ENCODE results near the gene TRMT11. TPM values are rescaled to one million over a fixed set of nuclear protein-coding genes. Genes with fewer than 3 reads are reported as not detected.

The TRMT11 gene
- total RNA-seq, 4 donors from 2014 or later: 23.6 to 152 (median 28.9) TPM

DNA sequence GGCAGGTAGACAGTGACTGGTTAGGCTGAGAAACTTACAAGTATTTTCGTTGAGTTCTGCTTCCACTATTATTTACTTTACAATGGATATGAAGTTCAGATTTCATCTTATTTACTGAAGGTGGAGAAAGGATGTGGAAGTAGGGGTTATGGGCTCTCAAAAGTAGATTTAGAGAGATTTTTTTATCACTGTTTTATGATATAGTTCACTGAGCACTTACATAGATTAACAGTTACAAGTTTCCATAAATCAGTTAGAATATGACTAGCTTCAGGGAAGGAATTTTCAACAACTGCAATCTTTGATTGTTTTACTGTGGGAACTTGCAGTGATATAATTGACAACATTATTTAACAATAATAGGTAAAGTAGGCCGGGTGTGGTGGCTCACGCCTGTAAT is 7.2 kb upstream of the TRMT11 start:
- intact Hi-C loops (cut with DNase I; ENCODE audit: low total_unique reads): no loop called here

DNA sequence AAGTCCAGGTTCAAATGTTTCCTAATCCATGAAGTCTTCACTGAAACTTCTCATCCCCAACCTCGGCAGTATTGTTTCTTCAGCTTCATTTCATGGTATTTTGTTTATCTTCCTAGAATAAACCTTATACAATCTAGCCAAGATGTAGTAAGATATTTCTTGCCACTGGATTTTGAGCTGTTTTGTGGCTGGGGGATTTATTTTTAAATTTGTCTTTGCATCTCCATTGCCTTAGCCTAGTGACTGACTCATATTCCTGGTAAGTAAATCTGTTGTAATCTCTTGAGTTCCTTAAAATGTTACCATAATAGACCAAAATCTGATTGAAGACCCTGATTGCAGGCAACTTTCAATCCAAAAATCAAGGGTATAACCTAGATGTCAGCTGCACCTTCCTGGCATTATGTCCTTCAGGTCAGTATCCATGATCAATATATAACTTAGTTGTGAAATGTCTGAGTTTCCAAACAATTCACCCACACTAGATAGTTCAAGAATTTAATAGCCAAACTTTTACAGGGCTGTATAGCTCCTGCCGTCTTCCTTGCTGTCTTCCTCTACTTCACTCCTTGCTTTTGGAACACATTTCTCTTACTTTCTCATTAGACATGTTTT is 4.7 kb upstream of the TRMT11 start:
- no peak for DNase-seq
- in situ Hi-C loops (cut with MboI; ENCODE audit: low pct_ligation_motif_present in 1 of 4, low pct_unique_long_range_greater_than_20kb in 1 of 4, low sequenced_read_pairs in 3 of 4): no loop called here
- H3K27ac ChIP-seq: no peak overlapping the region
- peaks cover 2 to 9% (median 7%) of the 10 kb centered on the region in 4 donors for H3K4me1 ChIP-seq
- H3K4me3 ChIP-seq: no peak overlapping the region
- H3K27me3 ChIP-seq: no peaks in the 10 kb centered on the region
- intact Hi-C loops (cut with DNase I; ENCODE audit: low total_unique reads): no loop called here
- no peaks in the 10 kb centered on the region for H3K9me3 ChIP-seq
- H3K36me3 ChIP-seq: no peaks in the 10 kb centered on the region
- WGBS, 2 donors (ENCODE audit: low coverage in 1 of 2): 89 to 90% methylated on average over 2 of the region's 2 CpGs
- no peak for TF ChIP-seq POLR2A (IDR thresholded peaks at IDR 0.05)
- TF ChIP-seq EP300 (IDR thresholded peaks at IDR 0.05; ENCODE audit: low read depth): no peak
- TF ChIP-seq POLR2AphosphoS5 (IDR thresholded peaks at IDR 0.05): no peak
- TF ChIP-seq, protein P1, sequence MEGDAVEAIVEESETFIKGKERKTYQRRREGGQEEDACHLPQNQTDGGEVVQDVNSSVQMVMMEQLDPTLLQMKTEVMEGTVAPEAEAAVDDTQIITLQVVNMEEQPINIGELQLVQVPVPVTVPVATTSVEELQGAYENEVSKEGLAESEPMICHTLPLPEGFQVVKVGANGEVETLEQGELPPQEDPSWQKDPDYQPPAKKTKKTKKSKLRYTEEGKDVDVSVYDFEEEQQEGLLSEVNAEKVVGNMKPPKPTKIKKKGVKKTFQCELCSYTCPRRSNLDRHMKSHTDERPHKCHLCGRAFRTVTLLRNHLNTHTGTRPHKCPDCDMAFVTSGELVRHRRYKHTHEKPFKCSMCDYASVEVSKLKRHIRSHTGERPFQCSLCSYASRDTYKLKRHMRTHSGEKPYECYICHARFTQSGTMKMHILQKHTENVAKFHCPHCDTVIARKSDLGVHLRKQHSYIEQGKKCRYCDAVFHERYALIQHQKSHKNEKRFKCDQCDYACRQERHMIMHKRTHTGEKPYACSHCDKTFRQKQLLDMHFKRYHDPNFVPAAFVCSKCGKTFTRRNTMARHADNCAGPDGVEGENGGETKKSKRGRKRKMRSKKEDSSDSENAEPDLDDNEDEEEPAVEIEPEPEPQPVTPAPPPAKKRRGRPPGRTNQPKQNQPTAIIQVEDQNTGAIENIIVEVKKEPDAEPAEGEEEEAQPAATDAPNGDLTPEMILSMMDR (IDR thresholded peaks at IDR 0.05): no peak

More for the DNA sequence above, 7.2 kb upstream of the TRMT11 start:
- Histone ChIP-seq H3K27me3 (no peaks in the 10 kb centered on the region), H3K4me1 (no peaks in the 10 kb centered on the region), H3K27ac (no peak overlapping the region), H3K36me3 (peaks cover 0 to 5% (median 0%) of the 10 kb centered on the region in 4 donors), H3K9me3 (no peaks in the 10 kb centered on the region), H3K4me3 (no peak overlapping the region)
- WGBS, 2 donors (ENCODE audit: low coverage in 1 of 2): 50 to 67% methylated on average over 3 of the region's 3 CpGs
- TF ChIP-seq EP300 (IDR thresholded peaks at IDR 0.05; ENCODE audit: low read depth): no peak
- TF ChIP-seq POLR2A (IDR thresholded peaks at IDR 0.05): no peak
- TF ChIP-seq, protein P1 (IDR thresholded peaks at IDR 0.05): no peak
- no peak for TF ChIP-seq POLR2AphosphoS5 (IDR thresholded peaks at IDR 0.05)
- in situ Hi-C loops (cut with MboI; ENCODE audit: low pct_ligation_motif_present in 1 of 4, low pct_unique_long_range_greater_than_20kb in 1 of 4, low sequenced_read_pairs in 3 of 4): loop anchor here in 2 of 4 donors (10.0 kb wide), 2 partner anchors 194 to 664 kb away; no protein-coding TSS in a partner anchor
- no peak for DNase-seq

DNA sequence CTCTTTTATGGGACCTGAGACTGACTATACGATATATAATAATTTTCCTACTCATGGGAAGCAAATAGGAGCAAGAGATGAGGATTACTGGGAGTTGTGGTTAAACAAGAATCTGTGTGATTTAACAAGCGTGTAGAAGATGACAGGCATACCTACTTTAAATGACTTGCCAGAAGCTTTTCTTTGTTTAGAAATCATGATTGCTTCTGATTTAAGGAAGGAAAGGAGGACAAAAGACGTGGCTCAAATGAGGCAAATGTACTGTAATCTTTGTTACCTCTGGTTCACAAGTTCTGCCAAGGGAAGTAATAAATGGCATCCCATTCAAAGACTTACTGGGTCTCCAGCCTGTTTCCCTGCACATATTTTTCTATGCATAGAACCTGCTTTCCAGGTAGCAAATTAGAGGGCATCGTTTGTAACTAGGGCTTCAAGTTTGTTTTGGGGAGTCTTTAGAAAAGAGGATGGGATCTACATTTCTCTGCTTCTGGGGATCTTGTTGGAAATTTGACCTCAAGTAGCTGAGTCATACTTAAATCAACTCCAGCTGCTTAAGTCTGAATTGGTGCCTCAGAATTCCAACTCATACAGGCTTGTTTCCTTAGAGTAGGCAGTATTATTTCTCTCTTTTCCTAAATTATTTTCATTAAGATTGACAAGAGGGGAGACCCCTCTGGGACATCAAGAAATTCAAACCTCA is 2.9 kb upstream of the TRMT11 start:
- 51 to 56% methylated on average over 4 of the region's 4 CpGs for WGBS, 2 donors (ENCODE audit: low coverage in 1 of 2)

DNA sequence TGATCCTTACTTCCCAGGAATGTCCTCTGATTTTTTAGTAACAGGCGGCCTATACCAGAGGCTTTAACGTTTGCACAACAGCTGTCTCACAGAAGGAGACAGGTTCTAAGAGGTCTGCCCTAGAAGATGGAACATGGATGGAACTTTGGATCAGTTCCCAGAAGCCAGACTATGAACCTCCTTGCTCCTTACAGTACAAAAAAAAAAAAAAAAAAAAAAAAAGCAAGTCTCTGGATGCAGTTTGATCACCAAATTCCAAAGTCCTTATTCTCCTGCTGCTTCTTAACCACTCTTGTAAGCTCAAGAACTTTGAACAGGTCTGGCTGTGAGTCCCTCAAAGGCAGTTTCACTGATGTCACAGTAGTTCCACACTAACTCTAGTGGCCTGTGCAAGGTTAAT is 2.0 kb upstream of the TRMT11 start:
- no peaks in the 10 kb centered on the region for H3K9me3 ChIP-seq
- no peak overlapping the region for H3K27ac ChIP-seq
- H3K27me3 ChIP-seq: no peaks in the 10 kb centered on the region
- no peak overlapping the region for H3K4me3 ChIP-seq
- in situ Hi-C loops (cut with MboI; ENCODE audit: low pct_ligation_motif_present in 1 of 4, low pct_unique_long_range_greater_than_20kb in 1 of 4, low sequenced_read_pairs in 3 of 4) (no loop called here), intact Hi-C loops (cut with DNase I; ENCODE audit: low total_unique reads) (no loop called here)
- peaks cover 2 to 30% (median 12%) of the 10 kb centered on the region in 4 donors for H3K4me1 ChIP-seq
- TF ChIP-seq EP300 (IDR thresholded peaks at IDR 0.05; ENCODE audit: low read depth) (no peak), POLR2A (IDR thresholded peaks at IDR 0.05) (no peak), POLR2AphosphoS5 (IDR thresholded peaks at IDR 0.05) (no peak)
- TF ChIP-seq, protein P1 (IDR thresholded peaks at IDR 0.05): no peak
- WGBS, 2 donors (ENCODE audit: low coverage in 1 of 2): 61 to 70% methylated on average over 2 of the region's 2 CpGs
- no peaks in the 10 kb centered on the region for H3K36me3 ChIP-seq
- no peak for DNase-seq

More for the DNA sequence above, 2.9 kb upstream of the TRMT11 start:
- H3K4me1 ChIP-seq: peaks cover 2 to 25% (median 10%) of the 10 kb centered on the region in 4 donors
- no peaks in the 10 kb centered on the region for H3K27me3 ChIP-seq
- intact Hi-C loops (cut with DNase I; ENCODE audit: low total_unique reads): no loop called here
- H3K27ac ChIP-seq: no peak overlapping the region
- no peaks in the 10 kb centered on the region for H3K36me3 ChIP-seq
- DNase-seq: no peak
- H3K4me3 ChIP-seq: no peak overlapping the region
- in situ Hi-C loops (cut with MboI; ENCODE audit: low pct_ligation_motif_present in 1 of 4, low pct_unique_long_range_greater_than_20kb in 1 of 4, low sequenced_read_pairs in 3 of 4): no loop called here
- H3K9me3 ChIP-seq: no peaks in the 10 kb centered on the region
- TF ChIP-seq EP300 (IDR thresholded peaks at IDR 0.05; ENCODE audit: low read depth) (no peak), POLR2A (IDR thresholded peaks at IDR 0.05) (no peak), POLR2AphosphoS5 (IDR thresholded peaks at IDR 0.05) (no peak)
- TF ChIP-seq, protein P1 (IDR thresholded peaks at IDR 0.05): no peak

All from transverse colon (tissue), 4 donors.